IPS-15b (cell line): ENCODE results near the gene LRPPRC.
"Not testable (repeated sequence)": the region's sequence is repeated elsewhere in the genome, so short reads cannot be mapped to it uniquely, and the experiment has no call there.

ENCODE experiments used
- H3K27me3 ChIP-seq: one replicate; pipeline ENCODE4 v1.6.1; 2013; ENCODE audit warnings: low read length; ENCODE audit not compliant: control insufficient read depth, insufficient read depth
- H3K36me3 ChIP-seq: one replicate; pipeline ENCODE4 v1.6.1; 2013; ENCODE audit warnings: low read length; ENCODE audit not compliant: control insufficient read depth, insufficient read depth
- H3K4me1 ChIP-seq: one replicate; pipeline ENCODE4 v1.6.1; 2013; ENCODE audit warnings: mild to moderate bottlenecking, low read length; ENCODE audit not compliant: control insufficient read depth, insufficient read depth
- H3K4me3 ChIP-seq: one replicate; pipeline ENCODE4 v1.5.1; 2013; ENCODE audit warnings: low read depth, low read length
- H3K9ac ChIP-seq: one replicate; pipeline ENCODE4 v1.6.1; 2013; ENCODE audit warnings: low read depth, mild to moderate bottlenecking, low read length
- H3K9me3 ChIP-seq: one replicate; pipeline ENCODE4 v1.6.1; 2013; ENCODE audit warnings: mild to moderate bottlenecking, low read length; ENCODE audit not compliant: control insufficient read depth, insufficient read depth

The LRPPRC gene

DNA sequence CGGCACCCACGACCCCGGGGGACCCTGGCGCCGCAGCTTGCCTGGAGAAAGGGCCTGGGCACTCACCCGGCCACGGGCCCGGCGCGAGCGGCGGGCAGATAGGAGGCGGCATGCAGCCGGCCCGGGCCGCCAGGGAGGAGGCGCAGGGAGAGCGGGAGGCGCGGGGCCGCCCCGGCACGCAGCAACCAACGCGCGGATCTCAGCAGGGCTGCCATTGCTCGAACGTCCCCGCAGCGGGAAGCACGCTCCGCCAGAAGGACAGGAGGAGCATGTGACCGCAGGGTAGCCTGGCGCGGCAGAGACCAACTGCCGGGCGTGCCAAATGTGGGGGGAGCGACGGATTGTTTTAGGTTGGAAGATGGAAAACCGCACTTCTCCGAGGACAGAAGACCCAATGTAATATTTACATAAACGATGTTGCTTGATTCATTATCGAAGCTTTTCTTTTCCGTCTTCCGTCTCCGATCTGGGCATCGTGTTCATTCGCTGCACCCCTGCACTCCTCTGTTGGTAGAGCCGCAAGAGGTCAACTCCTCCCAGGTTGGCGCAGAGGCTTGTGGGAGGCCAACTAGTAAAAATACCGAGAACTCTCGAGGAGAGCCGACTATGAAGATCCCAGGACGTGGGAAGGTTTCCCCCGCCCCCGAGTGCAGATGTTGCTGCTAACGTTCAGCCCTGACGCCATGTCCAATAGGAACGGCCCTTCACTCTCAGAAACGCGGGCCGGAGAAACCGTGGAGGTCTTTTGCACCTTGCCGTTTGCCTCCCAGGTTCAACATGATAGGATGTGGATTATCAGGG, at the start of gene LRPPRC:
Gene LRPPRC, minus strand, starts transcription at position 257 of the 801 bp plus-strand sequence. Its CDS starts 42 bp downstream, at position 215.
- peak within 1 kb of the TSS; percentile 99 for H3K4me3 ChIP-seq
- peaks cover 16% of the 10 kb centered on the region for H3K36me3 ChIP-seq
- H3K4me1 ChIP-seq: peaks cover 8% of the 10 kb centered on the region
- H3K27me3 ChIP-seq: no peaks in the 10 kb centered on the region
- H3K9ac ChIP-seq: peak within 1 kb of the TSS; percentile 100
- no peaks in the 10 kb centered on the region for H3K9me3 ChIP-seq

DNA sequence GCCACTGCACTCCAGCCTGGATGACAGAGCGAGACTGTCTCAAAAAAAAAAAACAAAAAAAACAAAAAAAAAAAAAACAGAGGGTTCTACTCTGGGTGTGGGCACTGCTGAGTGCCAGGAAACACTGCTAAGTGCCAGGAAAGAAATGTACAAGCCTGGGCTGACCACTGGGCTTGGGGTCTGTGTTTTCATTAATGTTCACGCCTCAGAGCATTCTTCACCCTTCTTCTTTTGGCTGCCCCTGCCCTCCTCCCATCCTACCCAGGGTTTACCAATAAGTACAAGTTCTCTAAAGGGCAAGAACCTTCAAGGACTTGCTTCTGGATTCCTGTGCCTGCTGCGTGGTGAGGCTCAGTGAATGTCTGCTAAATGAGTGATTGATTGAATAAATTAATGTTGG, 49.3 kb upstream of the LRPPRC start:
- Histone ChIP-seq H3K4me3 (no peak overlapping the region), H3K4me1 (no peaks in the 10 kb centered on the region), H3K36me3 (no peaks in the 10 kb centered on the region), H3K9ac (no peak overlapping the region), H3K9me3 (no peaks in the 10 kb centered on the region), H3K27me3 (no peaks in the 10 kb centered on the region)

DNA sequence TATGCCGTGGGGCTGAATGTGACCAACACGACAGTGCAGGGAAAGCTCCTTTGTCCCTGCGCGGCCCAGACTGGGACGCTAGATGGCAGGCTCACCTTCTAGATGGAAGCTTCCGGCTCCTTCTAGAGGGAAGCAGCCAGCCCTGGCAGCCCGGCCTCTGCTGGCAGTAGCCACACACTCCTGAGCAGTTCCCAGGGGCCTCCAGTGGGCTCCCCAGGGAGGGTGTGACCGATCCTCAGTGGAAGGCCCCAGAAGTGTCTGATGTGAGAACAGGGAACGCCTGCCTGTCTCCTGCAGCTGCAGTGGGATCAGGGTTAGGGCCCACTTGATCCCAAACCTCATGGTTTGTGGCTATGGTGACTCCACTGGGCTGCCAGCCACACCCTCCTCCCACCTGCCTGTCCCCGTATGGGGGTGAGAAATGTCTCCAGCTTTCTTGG, 48.5 kb upstream of the LRPPRC start:
- no peaks in the 10 kb centered on the region for H3K4me1 ChIP-seq
- H3K9ac ChIP-seq: no peak overlapping the region
- no peaks in the 10 kb centered on the region for H3K27me3 ChIP-seq
- no peak overlapping the region for H3K4me3 ChIP-seq
- no peaks in the 10 kb centered on the region for H3K36me3 ChIP-seq
- H3K9me3 ChIP-seq: no peaks in the 10 kb centered on the region

DNA sequence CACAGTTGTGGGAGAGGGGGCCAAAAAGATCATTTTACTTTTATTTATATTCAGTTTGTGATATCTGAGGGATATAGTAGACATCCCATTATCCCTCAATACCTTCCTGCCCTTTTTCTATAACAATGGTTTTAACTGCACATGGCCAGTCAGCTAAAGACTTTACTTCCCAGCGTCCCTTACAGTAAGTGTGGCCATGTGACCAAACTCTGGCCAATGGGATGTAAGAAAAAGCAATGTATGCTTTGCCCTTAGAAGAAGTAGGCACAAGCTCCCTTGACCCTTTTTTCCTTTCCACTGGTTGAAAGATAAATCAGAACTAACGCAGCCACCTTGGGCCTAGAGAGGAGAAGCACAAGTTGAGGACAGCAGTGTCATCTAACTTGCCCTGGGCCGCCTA, 44.6 kb upstream of the LRPPRC start:
- H3K4me3 ChIP-seq: no peak overlapping the region
- H3K27me3 ChIP-seq: no peaks in the 10 kb centered on the region
- H3K36me3 ChIP-seq: no peaks in the 10 kb centered on the region
- no peak overlapping the region for H3K9ac ChIP-seq
- no peaks in the 10 kb centered on the region for H3K9me3 ChIP-seq
- H3K4me1 ChIP-seq: no peaks in the 10 kb centered on the region

DNA sequence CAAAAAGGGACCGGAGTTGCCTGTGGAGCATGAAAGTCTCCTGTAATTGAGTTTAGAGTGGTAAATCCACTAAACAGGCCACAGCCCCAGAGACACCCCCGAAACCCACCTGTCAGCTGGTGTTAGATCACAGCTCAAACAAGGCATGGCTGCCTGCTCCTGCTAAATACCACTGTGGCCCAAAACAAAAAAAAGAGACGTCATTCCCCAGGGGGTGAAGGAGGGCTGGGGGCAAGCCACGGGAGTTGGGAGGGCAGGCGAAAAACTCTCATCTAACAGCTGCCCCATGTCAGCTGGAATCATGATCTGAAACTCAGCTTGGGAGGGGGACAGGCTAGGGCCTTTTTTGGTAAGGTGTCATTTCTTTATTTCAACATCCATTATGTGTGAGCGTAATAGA, 42.5 kb upstream of the LRPPRC start:
- Histone ChIP-seq H3K27me3 (no peaks in the 10 kb centered on the region), H3K9ac (no peak overlapping the region), H3K9me3 (no peaks in the 10 kb centered on the region), H3K4me1 (no peaks in the 10 kb centered on the region), H3K4me3 (no peak overlapping the region), H3K36me3 (no peaks in the 10 kb centered on the region)

DNA sequence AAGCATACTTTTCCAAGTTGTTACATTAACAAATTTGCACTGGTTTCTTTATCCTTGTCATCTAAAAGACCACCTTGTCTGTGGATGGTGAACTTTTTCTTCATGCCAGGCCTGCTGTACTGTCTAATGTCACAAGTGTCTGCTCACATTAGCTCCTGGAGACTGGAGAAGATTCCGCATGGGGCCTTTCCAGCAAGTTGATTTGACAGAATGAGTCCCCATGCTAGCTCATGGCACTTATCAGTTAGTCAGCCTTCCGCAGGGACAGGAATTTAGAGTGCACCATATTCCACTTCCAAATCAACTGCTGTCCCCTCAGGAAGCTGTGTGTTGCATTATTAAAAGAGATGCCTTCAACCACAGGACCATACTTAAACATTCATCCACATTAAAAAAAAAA, 41.4 kb upstream of the LRPPRC start:
- Histone ChIP-seq H3K27me3 (no peaks in the 10 kb centered on the region), H3K36me3 (no peaks in the 10 kb centered on the region), H3K4me3 (no peak overlapping the region), H3K4me1 (no peaks in the 10 kb centered on the region), H3K9me3 (no peaks in the 10 kb centered on the region), H3K9ac (no peak overlapping the region)

DNA sequence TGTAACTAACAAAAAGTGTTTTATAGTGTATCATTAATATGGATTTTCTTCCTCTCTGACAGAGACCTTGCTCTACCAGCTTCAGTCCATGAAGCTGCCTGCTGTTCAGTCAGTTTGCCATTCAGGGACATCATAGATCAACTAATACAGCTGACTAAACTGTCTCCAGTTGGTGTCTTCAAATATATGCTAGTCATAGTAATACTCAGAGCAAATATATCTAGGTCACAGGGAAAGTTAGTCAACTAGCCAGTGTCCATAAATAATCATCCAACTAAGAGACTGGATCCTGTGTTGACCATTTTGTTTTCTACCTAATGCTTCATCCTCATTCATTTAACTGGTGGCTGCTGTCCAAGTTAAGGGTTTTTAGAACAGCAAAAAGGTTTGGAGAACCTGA, 38.2 kb upstream of the LRPPRC start:
- Histone ChIP-seq H3K4me3 (no peak overlapping the region), H3K4me1 (no peaks in the 10 kb centered on the region), H3K36me3 (no peaks in the 10 kb centered on the region), H3K9me3 (no peaks in the 10 kb centered on the region), H3K9ac (no peak overlapping the region), H3K27me3 (no peaks in the 10 kb centered on the region)

DNA sequence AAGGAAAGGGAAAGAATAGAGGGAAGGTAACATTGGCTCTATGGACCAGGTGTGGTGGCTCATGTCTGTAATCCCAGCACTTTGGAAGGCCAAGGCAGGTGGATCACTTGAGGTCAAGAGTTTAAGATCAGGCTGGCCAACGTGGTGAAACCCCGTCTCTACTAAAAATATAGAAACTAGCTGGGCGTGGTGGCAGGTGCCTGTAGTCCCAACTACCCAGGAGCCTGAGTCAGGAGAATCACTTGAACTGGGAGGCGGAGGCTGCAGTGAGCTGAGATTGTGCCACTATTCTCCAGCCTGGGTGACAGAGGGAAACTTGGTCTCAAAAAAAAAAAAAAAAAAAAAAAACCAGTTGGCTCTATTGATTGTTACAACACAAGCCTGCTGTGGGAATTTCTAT, 31.3 kb upstream of the LRPPRC start:
- not testable (repeated sequence) for H3K9ac ChIP-seq

DNA sequence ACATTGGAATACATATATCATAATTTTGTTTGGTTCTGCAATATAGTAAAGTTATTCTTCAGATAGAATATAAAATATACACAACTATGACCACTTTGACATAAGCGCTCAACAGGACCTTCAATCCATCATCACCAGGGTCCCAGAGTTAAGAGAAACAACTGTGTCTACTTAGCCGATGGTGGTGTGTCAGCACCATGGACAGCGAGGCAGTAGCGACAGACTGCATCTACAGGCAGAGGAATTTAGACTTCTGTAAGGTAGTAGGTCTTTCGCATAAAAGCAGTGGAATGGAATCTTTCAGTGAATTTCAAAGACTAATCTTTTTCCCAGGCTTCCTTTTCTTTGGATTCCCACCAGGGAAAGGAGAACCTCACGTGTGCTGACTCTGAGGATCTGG, 20.5 kb upstream of the LRPPRC start:
- Histone ChIP-seq H3K9ac (no peak overlapping the region), H3K4me1 (no peaks in the 10 kb centered on the region), H3K27me3 (no peaks in the 10 kb centered on the region), H3K36me3 (no peaks in the 10 kb centered on the region), H3K4me3 (no peak overlapping the region), H3K9me3 (no peaks in the 10 kb centered on the region)

More for the DNA sequence above, 31.3 kb upstream of the LRPPRC start:
- not testable (repeated sequence) for H3K36me3 ChIP-seq, H3K4me3 ChIP-seq, H3K4me1 ChIP-seq, H3K9me3 ChIP-seq, H3K27me3 ChIP-seq

DNA sequence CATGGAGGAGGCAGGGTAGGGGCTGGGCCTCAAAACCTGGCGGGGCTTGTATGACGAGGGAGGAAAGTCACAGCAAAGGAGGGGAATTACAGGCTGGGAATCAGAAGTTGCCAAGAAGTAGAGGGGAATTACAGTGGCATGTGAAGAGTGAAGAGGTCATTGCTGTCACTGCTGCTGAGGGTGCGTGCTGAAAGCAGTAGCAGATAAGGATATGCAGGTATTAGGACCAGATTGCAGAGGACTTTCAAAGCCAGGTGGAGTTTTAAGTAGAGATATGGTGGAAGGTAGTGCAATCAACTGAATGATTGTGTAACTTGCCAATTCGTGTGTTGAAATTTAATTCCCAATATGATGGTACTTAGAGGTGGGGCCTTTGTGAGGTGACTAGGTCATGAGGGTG, 19.4 kb upstream of the LRPPRC start:
- Histone ChIP-seq H3K4me1 (no peaks in the 10 kb centered on the region), H3K9me3 (no peaks in the 10 kb centered on the region), H3K36me3 (no peaks in the 10 kb centered on the region), H3K27me3 (no peaks in the 10 kb centered on the region), H3K4me3 (no peak overlapping the region), H3K9ac (no peak overlapping the region)

DNA sequence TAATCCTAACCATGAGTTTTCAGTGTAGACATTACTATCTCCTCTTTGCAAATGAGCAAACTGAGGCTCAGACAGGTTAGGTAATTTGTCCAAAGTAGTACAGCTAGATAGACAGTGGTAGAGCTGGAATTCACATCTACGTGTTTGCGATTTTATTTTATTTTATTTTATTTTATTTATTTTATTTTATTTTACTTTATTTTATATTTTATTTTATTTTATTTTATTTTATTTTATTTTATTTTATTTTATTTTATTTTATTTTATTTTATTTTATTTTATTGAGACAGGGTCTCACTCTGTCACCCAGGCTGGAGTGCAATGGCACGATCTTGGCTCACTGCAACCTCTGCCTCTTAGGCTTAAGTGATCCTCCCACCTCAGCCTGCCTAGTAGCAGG, 17.4 kb upstream of the LRPPRC start:
- not testable (repeated sequence) for H3K9me3 ChIP-seq, H3K27me3 ChIP-seq, H3K9ac ChIP-seq, H3K36me3 ChIP-seq, H3K4me1 ChIP-seq, H3K4me3 ChIP-seq

DNA sequence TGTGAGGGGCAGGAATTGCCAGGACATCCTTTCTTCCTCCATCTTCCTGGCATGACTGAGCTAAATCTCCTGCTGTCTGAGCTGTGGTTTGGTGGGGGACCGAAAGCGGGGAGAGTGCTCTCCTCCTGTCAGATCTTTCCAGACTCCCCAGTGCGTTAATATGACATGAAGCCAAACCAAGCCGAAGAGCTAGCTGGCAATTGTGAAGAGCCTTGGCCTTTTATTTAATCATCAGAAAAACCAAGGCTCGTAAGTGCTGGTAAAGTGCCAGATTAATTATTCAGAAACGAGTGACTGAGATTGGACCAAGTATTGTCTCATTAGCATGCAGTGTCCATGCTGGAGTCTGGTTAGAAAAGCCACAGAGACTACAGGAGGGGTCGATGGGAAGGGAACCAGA, 14.5 kb upstream of the LRPPRC start:
- Histone ChIP-seq H3K9ac (no peak overlapping the region), H3K4me1 (no peaks in the 10 kb centered on the region)

More for the DNA sequence above, 14.5 kb upstream of the LRPPRC start:
- H3K9me3 ChIP-seq: no peaks in the 10 kb centered on the region
- H3K36me3 ChIP-seq: no peaks in the 10 kb centered on the region
- no peak overlapping the region for H3K4me3 ChIP-seq
- no peaks in the 10 kb centered on the region for H3K27me3 ChIP-seq
